PC-3 (cell line): ENCODE measurements around the gene NFKB1. TPM values are rescaled to one million over a fixed set of nuclear protein-coding genes. Genes with fewer than 3 reads are reported as not detected.

Source experiments
- ATAC-seq: fragments of 200-7000 bp; cut with Tn5 transposase; 2 replicates; pipeline ENCODE4 v1.9.1; 2020; ENCODE audit warnings: mild to moderate bottlenecking, moderate library complexity
- BruUV-seq: library from RNA; stranded (reverse); fragments of 400-500 nt; replicated peaks from 2 replicates; lab custom pipeline; 2021; lab: Mats Ljungman, UMichigan
- CTCF ChIA-PET: fragments of 300-600 bp; sonication (Branson Sonifier 250); formaldehyde crosslinking; loops from one replicate; lab custom pipeline; 2022; ENCODE audit warnings: antibody characterized with exemption; lab: Charles Lee
- POLR2A ChIA-PET: fragments of 300-600 bp; sonication (Branson Sonifier 250); formaldehyde crosslinking; loops from one replicate; lab custom pipeline; 2022; ENCODE audit warnings: antibody characterized with exemption; ENCODE audit not compliant: unreplicated experiment; lab: Charles Lee
- DNase-seq: peaks from one replicate; pipeline ENCODE4 v3.0.0-alpha.2; 2015
- H2AFZ ChIP-seq: fragments of 300-600 bp; sonication (generic); 2 replicates; pipeline ENCODE4 v1.6.0; 2016; ENCODE audit warnings: antibody characterized with exemption, low read length
- H3F3A ChIP-seq: fragments of 300-600 bp; sonication (generic); one replicate; pipeline ENCODE4 v1.6.0; 2017; ENCODE audit warnings: antibody characterized with exemption, low read length, control low read depth, mild to moderate bottlenecking; ENCODE audit not compliant: unreplicated experiment
- H3K27ac ChIP-seq: fragments of 300-600 bp; sonication (generic); 2 replicates; pipeline ENCODE4 v1.5.1; 2016; ENCODE audit warnings: mild to moderate bottlenecking, low read length
- H3K27me3 ChIP-seq: fragments of 300-600 bp; sonication (generic); 2 replicates; pipeline ENCODE4 v1.6.1; 2016; ENCODE audit warnings: low read length, mixed read lengths
- H3K36me3 ChIP-seq: fragments of 300-600 bp; sonication (generic); 2 replicates; pipeline ENCODE4 v1.6.1; 2016; ENCODE audit warnings: low read depth, mixed run types, low read length, mixed read lengths
- H3K4me1 ChIP-seq: fragments of 300-600 bp; sonication (generic); 2 replicates; pipeline ENCODE4 v1.5.1; 2016; ENCODE audit warnings: low read length; ENCODE audit not compliant: insufficient read depth
- H3K4me2 ChIP-seq: fragments of 300-600 bp; sonication (generic); 2 replicates; pipeline ENCODE4 v1.6.0; 2016; ENCODE audit warnings: low read length
- H3K4me3 ChIP-seq: fragments of 300-600 bp; sonication (generic); 2 replicates; pipeline ENCODE4 v1.5.1; 2016; ENCODE audit warnings: mild to moderate bottlenecking, low read length, mixed read lengths
- H3K79me2 ChIP-seq: fragments of 300-600 bp; sonication (generic); 2 replicates; pipeline ENCODE4 v1.6.1; 2017; ENCODE audit warnings: low read length, mixed read lengths
- H3K9ac ChIP-seq: fragments of 300-600 bp; sonication (generic); 2 replicates; pipeline ENCODE4 v1.6.0; 2016; ENCODE audit warnings: mild to moderate bottlenecking, low read length
- H3K9me2 ChIP-seq: fragments of 300-600 bp; sonication (generic); replicated peaks from 2 replicates; pipeline ENCODE4 v1.6.1; 2016; ENCODE audit warnings: mixed run types, low read length, mixed read lengths
- H3K9me3 ChIP-seq: fragments of 300-600 bp; sonication (generic); 2 replicates; pipeline ENCODE4 v1.6.1; 2016; ENCODE audit warnings: low read length, mixed read lengths
- H4K20me1 ChIP-seq: fragments of 300-600 bp; sonication (generic); 2 replicates; pipeline ENCODE4 v1.6.1; 2016; ENCODE audit warnings: low read length, mixed read lengths
- EZH2 ChIP-seq: fragments of 300-600 bp; sonication (generic); IDR thresholded peaks from one replicate; pipeline ENCODE4 v1.6.1; 2017; ENCODE audit warnings: antibody characterized with exemption, mild to moderate bottlenecking, low read length; ENCODE audit not compliant: unreplicated experiment
- EZH2phosphoT487 ChIP-seq: fragments of 300-600 bp; sonication (generic); IDR thresholded peaks from 2 replicates; pipeline ENCODE4 v1.6.1; 2018; ENCODE audit warnings: mild to moderate bottlenecking, antibody characterized with exemption, low read length, borderline replicate concordance
- intact Hi-C: fragments of 100-400 bp; cut with micrococcal nuclease; formaldehyde crosslinking; loops from 2 replicates; pipeline ENCODE4 v1.9.0; 2023
- total RNA-seq: library from RNA; depleted of rRNA; stranded (reverse); fragments of >200 nt; gene quantifications from 2 replicates; pipeline ENCODE4 v1.2.3, GENCODE V29; 2014
- TF ChIP-seq, protein P1 (sequence below): fragments of 300-600 bp; sonication (generic); conservative IDR thresholded peaks from 2 replicates; pipeline ENCODE4 v1.5.1; 2017; ENCODE audit warnings: antibody characterized with exemption, low read depth, mild to moderate bottlenecking, low read length

The NFKB1 gene
- total RNA-seq, 1 experiment from 2014 or later, result 22.2 TPM

DNA sequence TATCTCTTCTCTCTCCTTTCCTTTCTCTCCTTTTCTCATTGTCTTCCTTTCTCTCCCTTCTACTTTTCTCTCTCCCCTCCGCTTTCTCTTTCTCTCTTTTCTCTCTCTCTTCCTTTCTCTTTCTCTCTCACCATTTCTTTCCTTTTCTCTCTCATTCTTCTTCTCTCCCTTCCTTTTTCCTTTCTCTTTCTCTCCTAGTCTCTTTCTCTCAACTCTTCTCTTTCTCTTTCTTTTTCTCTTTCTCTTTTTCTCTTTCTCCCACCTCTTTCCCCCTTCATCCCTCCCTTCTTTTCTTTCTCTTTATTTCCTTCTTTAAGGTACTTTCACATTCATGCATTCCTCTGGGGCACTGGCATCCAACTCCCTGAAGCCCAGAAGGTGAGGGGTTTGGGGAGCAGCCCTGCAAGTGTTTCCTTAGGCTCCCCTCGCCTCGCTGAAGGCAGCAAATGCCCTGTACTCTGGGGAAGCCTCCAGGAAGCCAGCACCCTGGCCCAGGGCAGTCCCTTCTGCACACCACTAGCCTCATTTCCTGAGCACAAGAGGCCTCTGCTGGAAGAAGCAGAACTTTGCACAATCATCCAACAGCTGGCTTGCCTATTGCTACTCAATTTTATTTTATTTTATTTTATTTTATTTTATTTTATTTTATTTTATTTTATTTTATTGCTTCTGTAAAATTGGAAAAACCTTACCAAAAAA, 124.2 kb downstream of the NFKB1 start:
- TF ChIP-seq, protein P1, sequence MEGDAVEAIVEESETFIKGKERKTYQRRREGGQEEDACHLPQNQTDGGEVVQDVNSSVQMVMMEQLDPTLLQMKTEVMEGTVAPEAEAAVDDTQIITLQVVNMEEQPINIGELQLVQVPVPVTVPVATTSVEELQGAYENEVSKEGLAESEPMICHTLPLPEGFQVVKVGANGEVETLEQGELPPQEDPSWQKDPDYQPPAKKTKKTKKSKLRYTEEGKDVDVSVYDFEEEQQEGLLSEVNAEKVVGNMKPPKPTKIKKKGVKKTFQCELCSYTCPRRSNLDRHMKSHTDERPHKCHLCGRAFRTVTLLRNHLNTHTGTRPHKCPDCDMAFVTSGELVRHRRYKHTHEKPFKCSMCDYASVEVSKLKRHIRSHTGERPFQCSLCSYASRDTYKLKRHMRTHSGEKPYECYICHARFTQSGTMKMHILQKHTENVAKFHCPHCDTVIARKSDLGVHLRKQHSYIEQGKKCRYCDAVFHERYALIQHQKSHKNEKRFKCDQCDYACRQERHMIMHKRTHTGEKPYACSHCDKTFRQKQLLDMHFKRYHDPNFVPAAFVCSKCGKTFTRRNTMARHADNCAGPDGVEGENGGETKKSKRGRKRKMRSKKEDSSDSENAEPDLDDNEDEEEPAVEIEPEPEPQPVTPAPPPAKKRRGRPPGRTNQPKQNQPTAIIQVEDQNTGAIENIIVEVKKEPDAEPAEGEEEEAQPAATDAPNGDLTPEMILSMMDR, result peak; percentile 27; the same call in 1 of the 2 replicates
- TF ChIP-seq EZH2phosphoT487, result no peak
- TF ChIP-seq EZH2, result no peak
- Histone ChIP-seq H3K79me2 (no peaks in the 10 kb centered on the region), H3F3A (peaks cover 10% of the 10 kb centered on the region), H3K9me3 (no peaks in the 10 kb centered on the region), H3K9ac (no peak overlapping the region), H3K27ac (no peak overlapping the region), H3K9me2 (no peaks in the 10 kb centered on the region), H3K4me2 (peak overlapping the region; percentile 36; the same call in 1 of the 2 replicates), H3K27me3 (no peaks in the 10 kb centered on the region), H3K4me3 (no peak overlapping the region), H4K20me1 (no peaks in the 10 kb centered on the region), H3K36me3 (no peaks in the 10 kb centered on the region), H3K4me1 (peaks cover 54% of the 10 kb centered on the region), H2AFZ (peak overlapping the region; percentile 44; the same call in 1 of the 2 replicates)
- ChIA-PET POLR2A (no interaction called here), CTCF (no interaction called here)
- no TSS peak for BruUV-seq
- ATAC-seq, result peak; percentile 24; the same call in 1 of the 2 replicates
- intact Hi-C loops, result no loop called here
- DNase-seq, result peak; percentile 38

DNA sequence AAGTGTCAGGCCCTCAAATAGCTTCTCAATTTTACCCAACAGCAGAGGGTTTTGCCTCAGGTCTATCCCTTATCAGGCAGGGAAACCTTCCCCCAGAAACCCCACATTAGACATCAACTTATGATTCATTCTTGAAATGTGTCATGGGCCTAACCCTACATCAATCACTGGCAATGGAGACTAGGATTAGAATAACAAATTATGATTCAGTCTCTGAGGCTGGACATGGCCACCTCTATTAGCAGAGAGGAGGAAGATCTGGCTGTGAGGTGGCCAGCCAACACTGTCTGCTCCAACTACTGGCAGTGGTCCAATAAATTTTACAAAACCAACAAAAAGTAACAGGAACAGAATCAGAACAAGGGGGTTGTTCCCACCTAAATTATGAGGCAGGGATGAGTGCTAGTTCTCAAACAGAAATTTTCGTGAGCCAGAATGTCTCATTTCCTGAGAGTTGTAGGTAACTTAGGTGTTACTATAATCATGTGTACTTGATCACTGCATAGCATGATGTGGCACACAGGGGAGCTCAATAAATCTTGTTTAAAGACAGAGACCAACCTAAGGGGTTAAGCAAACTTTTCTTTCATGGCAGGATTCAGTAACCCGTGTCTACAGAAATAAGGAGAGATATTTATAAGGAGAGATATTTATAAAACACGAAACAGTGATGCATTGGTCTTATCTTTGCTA, 126.8 kb downstream of the NFKB1 start:
- POLR2A ChIA-PET, result no interaction called here

More for the DNA sequence above, 126.8 kb downstream of the NFKB1 start:
- H4K20me1 ChIP-seq, result no peaks in the 10 kb centered on the region
- peak overlapping the region; percentile 61 for H3K4me2 ChIP-seq
- no peak overlapping the region for H3K4me3 ChIP-seq
- no peaks in the 10 kb centered on the region for H3K9me3 ChIP-seq
- no peaks in the 10 kb centered on the region for H3K9me2 ChIP-seq
- H3K4me1 ChIP-seq, result peaks cover 49% of the 10 kb centered on the region
- CTCF ChIA-PET, result interaction anchor here (0.6 kb wide), 1 partner anchor 15 kb away, joined by 3 read pairs; no protein-coding TSS in a partner anchor
- peaks cover 10% of the 10 kb centered on the region for H3F3A ChIP-seq
- no peak overlapping the region for H2AFZ ChIP-seq
- H3K9ac ChIP-seq, result peak overlapping the region; percentile 57
- intact Hi-C loops, result no loop called here
- H3K27me3 ChIP-seq, result no peaks in the 10 kb centered on the region
- ATAC-seq (peak; percentile 81), DNase-seq (peak; percentile 91)
- peak overlapping the region; percentile 93 for H3K27ac ChIP-seq
- TF ChIP-seq EZH2phosphoT487 (no peak), EZH2 (no peak)
- TF ChIP-seq, protein P1, result no peak
- H3K36me3 ChIP-seq, result no peaks in the 10 kb centered on the region
- no peaks in the 10 kb centered on the region for H3K79me2 ChIP-seq
- no TSS peak for BruUV-seq
